Aorta (tissue), 5 donors: ENCODE data around the gene TRPM3. TPM values are rescaled to one million over a fixed set of nuclear protein-coding genes. Genes with fewer than 3 reads are reported as not detected.

Experiments used
- ATAC-seq: fragments of 200-7000 bp; cut with Tn5 transposase; one replicate; pipeline ENCODE4 v1.9.1; 2022; ENCODE audit warnings: moderate library complexity; ENCODE audit not compliant: low FRiP score
- DNase-seq, 2 donors: peaks; one replicate each; pipeline ENCODE4 v3.0.0-alpha.2; 2020
- H3K27ac ChIP-seq, 2 donors: one replicate each; pipeline ENCODE4 v1.5.1; 2013; ENCODE audit warnings: low read length in 2 of 2, mild to moderate bottlenecking in 2 of 2, moderate library complexity in 2 of 2, control low read depth in 1 of 2, inconsistent platforms in 1 of 2, low read depth in 1 of 2
- H3K27me3 ChIP-seq, 2 donors: one replicate each; pipeline ENCODE4 v1.6.1; 2013; ENCODE audit warnings: control low read depth in 1 of 2, low read length in 1 of 2, mild to moderate bottlenecking in 1 of 2, moderate library complexity in 1 of 2; ENCODE audit not compliant: insufficient read depth in 2 of 2, control insufficient read depth in 1 of 2
- H3K36me3 ChIP-seq, 2 donors: one replicate each; pipeline ENCODE4 v1.6.1; 2013; ENCODE audit warnings: control low read depth in 1 of 2, low read length in 1 of 2, mild to moderate bottlenecking in 1 of 2; ENCODE audit not compliant: insufficient read depth in 2 of 2, control insufficient read depth in 1 of 2
- H3K4me1 ChIP-seq, 2 donors: one replicate each; pipeline ENCODE4 v1.6.1; 2013; ENCODE audit warnings: low read length in 2 of 2, control low read depth in 1 of 2, mild to moderate bottlenecking in 1 of 2, moderate library complexity in 1 of 2; ENCODE audit not compliant: insufficient read depth in 2 of 2, control insufficient read depth in 1 of 2
- H3K4me3 ChIP-seq, 2 donors: one replicate each; pipeline ENCODE4 v1.5.1; 2013; ENCODE audit warnings: low read length in 2 of 2, control low read depth in 1 of 2, mild to moderate bottlenecking in 1 of 2
- H3K9me3 ChIP-seq: one replicate; pipeline ENCODE4 v1.6.1; 2013; ENCODE audit warnings: mild to moderate bottlenecking, low read length; ENCODE audit not compliant: control insufficient read depth
- WGBS, 2 donors: extraction: QIAGEN DNeasy Blood & Tissue Kit; methylation state at CpG; one replicate each; pipeline ENCODE4 v1.1.7; 2013; 5-methylcytosine and 5-hydroxymethylcytosine counted together
- intact Hi-C, 2 donors: fragments of 100-400 bp; cut with DNase I; formaldehyde crosslinking; loops; one replicate each; pipeline versions ENCODE4 v1.14.2 to v1.15.0; 2022
- polyA plus RNA-seq, 2 donors: library from polyadenylated mRNA; stranded (reverse); fragments of 200-250 nt; gene quantifications; one replicate each; pipeline ENCODE4 v1.2.3, GENCODE V29; 2013
- total RNA-seq, 2 donors: library from RNA; stranded (reverse); fragmentation: NEBNext Ultra II Directional; extraction: Animal tissue kit (Norgen Biotek cat#: 25700); gene quantifications; one replicate each; pipeline ENCODE4 v1.2.1, GENCODE V29; 2021
- donor health status: healthy with polysubstance abuse.
- donor health status: Bipolar disorder and iron deficiency.
- donor health status: DM: no; HTN: no; CAD: no.
- donor health status: DM: no; HTN: no; CAD: no.
- donor health status: DM: yes; HTN: yes; CAD: no.

The TRPM3 gene
- total and polyA plus RNA-seq, 4 donors, result 0.13 to 5.7 (median 1.7) TPM

DNA sequence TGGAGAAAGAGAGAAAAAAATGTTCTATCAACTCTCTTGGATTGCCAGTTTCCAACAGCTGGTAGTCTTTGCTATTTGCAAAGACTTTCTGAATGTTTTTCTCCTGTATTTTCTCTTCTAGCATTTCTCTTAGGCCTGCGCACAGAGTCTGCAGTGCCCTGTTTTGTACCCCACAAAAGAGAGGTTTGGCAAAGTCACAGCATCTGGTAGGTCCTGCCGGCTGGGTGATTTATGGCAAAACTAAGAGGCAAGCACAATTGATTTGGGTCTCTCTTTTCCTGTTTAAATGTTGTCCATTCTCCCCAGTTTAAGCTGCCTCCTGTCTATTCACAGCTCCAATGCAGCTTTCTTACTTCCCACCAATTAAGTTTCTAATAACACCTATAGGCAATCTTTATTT, 193.9 kb downstream of the TRPM3 start:
- no peak for ATAC-seq
- Histone ChIP-seq H3K27me3 (no peaks in the 10 kb centered on the region), H3K4me3 (no peak overlapping the region), H3K36me3 (no peaks in the 10 kb centered on the region), H3K9me3 (no peaks in the 10 kb centered on the region), H3K27ac (no peak overlapping the region), H3K4me1 (peaks cover 0 to 2% of the 10 kb centered on the region in 2 donors)
- DNase-seq, result no peak
- WGBS, 2 donors, result 58 to 74% methylated on average over 2 of the region's 2 CpGs
- intact Hi-C loops, result loop anchor here (2.0 to 5.0 kb wide), 2 partner anchors 285 to 320 kb away; no protein-coding TSS in a partner anchor

DNA sequence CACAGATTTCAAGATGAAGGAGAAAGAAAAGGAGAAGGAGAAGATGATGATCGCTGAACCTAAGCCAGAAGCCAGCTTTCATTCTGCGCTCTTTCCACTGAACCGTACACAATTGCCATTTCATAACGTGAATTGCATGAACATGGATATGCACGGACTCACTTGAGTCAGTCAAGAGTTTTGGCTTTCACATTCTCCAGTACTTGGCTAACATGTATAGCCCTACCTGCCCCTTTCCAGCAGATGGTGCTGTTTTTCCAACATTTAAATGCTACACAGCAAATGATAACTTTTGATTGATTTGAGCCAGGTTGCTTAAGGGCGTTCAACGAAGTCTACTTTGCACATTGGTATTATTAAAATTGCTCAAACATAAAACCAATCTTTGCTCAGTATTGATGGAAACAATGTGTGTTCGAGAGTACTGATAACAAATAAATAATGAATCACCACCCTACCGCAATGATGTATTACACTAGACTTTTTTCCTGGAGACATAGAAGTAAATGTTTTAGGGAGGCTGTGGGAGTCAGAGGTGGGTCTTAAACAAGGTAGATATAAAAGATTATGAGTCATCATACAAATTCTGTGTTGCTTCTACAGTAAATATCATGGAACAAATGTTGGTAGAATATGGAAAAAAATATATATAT, 196.4 kb downstream of the TRPM3 start:
- 1% methylated on average over 9 of the region's 9 CpGs for WGBS, 2 donors
- H3K9me3 ChIP-seq, result no peaks in the 10 kb centered on the region
- H3K4me1 ChIP-seq, result peaks cover 0 to 2% of the 10 kb centered on the region in 2 donors
- H3K27me3 ChIP-seq, result no peaks in the 10 kb centered on the region
- ATAC-seq (peak; percentile 94), DNase-seq (no peak)
- peak overlapping the region; percentile 40 to 76 for H3K4me3 ChIP-seq
- intact Hi-C loops, result loop anchor here (2.0 to 5.0 kb wide), 2 partner anchors 76 to 322 kb away; no protein-coding TSS in a partner anchor
- peak overlapping the region; percentile 88 to 90 for H3K27ac ChIP-seq
- H3K36me3 ChIP-seq, result no peaks in the 10 kb centered on the region

DNA sequence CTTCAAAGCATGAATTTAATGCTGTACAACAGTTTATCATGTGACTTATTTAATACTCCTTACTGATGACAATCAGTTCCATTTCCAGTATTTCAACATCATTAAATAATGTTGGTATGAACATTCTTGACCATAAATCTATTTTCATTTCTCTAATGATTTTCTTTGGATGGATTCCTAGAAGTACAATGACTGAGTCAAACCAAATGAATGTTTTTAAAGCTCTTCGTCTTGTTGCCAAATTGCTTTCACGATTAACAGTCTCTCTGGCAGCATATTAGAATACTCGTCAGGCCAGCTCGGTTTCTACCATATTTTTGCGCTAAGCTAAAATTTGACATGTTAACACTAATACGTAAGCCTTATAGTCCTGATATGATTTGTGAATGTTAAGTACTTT, 197.0 kb downstream of the TRPM3 start:
- Histone ChIP-seq H3K36me3 (no peaks in the 10 kb centered on the region), H3K4me3 (peak overlapping the region; percentile 40 to 76), H3K27me3 (no peaks in the 10 kb centered on the region), H3K9me3 (no peaks in the 10 kb centered on the region), H3K4me1 (peaks cover 0 to 2% of the 10 kb centered on the region in 2 donors), H3K27ac (peak overlapping the region in 1 of 2 donors; percentile 90)
- DNase-seq, result no peak
- ATAC-seq, result peak; percentile 78
- 0 to 8% methylated on average over 6 of the region's 6 CpGs for WGBS, 2 donors
- intact Hi-C loops, result loop anchor here in 1 of 2 donors (2.0 kb wide), 1 partner anchor 76 kb away; no protein-coding TSS in a partner anchor

DNA sequence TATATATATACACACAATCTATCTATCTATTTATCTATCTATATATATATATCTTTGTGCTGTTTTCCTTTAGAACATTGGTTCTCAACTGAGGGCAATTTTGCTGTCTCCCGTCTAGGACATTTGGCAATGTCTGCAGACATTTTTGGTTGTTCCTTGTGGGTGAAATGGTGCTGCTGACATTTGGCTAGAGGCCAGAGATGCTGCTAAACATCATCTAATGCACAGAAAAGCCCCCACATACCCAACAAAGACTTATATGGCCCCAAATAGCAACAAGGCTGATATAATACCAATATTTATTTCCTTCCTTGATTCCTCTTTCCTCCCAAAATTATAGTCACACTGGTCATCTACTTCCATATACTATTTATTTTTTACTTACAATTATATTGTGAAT, 197.5 kb downstream of the TRPM3 start:
- H3K9me3 ChIP-seq, result no peaks in the 10 kb centered on the region
- 0 to 5% methylated on average over 1 of the region's 1 CpG for WGBS, 2 donors
- H3K36me3 ChIP-seq, result no peaks in the 10 kb centered on the region
- no peaks in the 10 kb centered on the region for H3K27me3 ChIP-seq
- no peak for ATAC-seq
- intact Hi-C loops, result loop anchor here in 1 of 2 donors (2.0 kb wide), 1 partner anchor 77 kb away; no protein-coding TSS in a partner anchor
- H3K4me3 ChIP-seq, result no peak overlapping the region
- H3K4me1 ChIP-seq, result peaks cover 0 to 2% of the 10 kb centered on the region in 2 donors
- DNase-seq, result no peak
- peak overlapping the region in 1 of 2 donors; percentile 75 for H3K27ac ChIP-seq

DNA sequence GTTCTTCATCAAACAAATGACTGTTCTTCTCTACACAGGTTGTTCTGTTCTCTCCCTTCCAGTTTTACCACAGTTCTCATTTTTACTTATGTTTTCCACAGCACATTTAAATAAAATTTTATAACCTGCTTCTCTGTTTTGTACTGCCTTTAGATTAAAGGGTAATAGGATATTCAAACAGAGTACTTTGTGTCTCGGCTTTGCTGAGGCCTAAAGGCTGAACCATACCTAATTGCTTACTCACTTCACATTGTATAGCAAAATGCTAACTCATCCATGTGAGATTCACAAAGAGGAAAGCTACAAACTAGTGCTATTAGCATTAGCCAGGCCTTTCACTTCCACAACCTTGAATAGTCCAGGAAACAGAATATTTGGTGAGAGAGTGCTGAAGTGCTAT, 200.3 kb downstream of the TRPM3 start:
- 93 to 97% methylated on average over 1 of the region's 1 CpG for WGBS, 2 donors
- DNase-seq (no peak), ATAC-seq (no peak)
- Histone ChIP-seq H3K4me3 (no peak overlapping the region), H3K27me3 (no peaks in the 10 kb centered on the region), H3K36me3 (no peaks in the 10 kb centered on the region), H3K4me1 (peaks cover 0 to 2% of the 10 kb centered on the region in 2 donors), H3K27ac (no peak overlapping the region), H3K9me3 (no peaks in the 10 kb centered on the region)
- intact Hi-C loops, result no loop called here

DNA sequence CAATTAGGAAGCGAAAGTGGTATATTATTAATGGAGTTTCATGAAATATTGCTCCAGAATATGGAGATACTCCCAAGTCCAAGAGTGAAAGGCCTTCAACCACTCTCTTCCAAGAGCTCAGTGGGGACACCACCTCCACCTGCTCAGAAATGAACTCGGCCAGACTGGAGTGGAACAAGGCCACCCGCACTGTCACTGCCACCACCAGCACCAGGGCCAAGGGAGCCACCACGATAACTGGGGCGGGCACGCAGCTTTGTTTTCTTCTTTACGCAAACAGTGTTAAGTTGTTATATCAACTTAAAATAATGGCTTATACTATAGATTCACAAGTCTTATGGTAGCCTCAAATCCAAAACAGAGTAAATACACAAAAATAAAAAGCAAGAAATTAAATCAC, 204.1 kb downstream of the TRPM3 start:
- no peak for DNase-seq
- WGBS, 2 donors, result 96 to 97% methylated on average over 7 of the region's 7 CpGs
- Histone ChIP-seq H3K27ac (no peak overlapping the region), H3K36me3 (no peaks in the 10 kb centered on the region), H3K4me1 (no peaks in the 10 kb centered on the region), H3K27me3 (no peaks in the 10 kb centered on the region), H3K4me3 (no peak overlapping the region), H3K9me3 (peaks cover 2% of the 10 kb centered on the region)
- intact Hi-C loops, result no loop called here
- ATAC-seq, result no peak

DNA sequence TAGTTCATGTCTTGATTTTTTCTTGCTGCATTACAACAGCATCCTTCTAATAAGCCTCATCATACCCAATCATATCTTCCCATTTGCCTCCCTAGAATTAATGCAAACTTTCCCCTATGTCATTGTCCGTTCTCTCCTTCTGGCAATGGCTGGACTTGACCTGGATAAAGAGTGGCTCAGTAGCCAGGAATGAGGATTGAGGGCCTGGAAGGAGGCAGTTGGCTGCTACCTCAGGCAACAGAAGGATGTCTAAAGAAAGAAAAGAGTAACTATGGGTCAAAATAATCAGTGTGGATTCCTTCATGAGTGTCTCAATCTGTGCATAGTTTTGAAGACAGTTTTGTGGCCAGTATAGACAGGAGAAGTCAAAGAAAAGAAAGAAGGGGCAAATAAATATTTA, 209.6 kb downstream of the TRPM3 start:
- WGBS, 2 donors, result 71% methylated on average over 1 of the region's 1 CpG
- ATAC-seq, result no peak
- intact Hi-C loops, result no loop called here

DNA sequence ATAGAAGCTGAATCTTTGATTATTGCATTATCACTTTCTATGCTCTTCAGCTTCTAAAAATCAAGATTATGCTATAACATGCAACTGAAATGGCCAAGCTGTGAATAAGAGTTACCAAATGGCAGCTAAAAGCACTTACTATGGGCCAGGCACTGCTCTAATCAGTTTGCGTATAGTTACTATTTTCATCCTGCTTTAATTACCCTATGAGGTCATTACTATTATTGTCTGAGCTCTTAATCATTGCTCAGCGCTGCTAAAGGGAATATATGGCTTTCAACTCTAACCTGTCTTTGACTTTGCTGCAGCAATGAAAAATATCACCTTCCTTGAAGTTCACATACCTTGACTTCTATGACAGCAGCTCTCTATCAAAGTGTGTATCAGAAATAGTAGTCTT, 210.8 kb downstream of the TRPM3 start:
- intact Hi-C loops, result no loop called here
- Histone ChIP-seq H3K4me1 (no peaks in the 10 kb centered on the region), H3K27ac (no peak overlapping the region), H3K36me3 (no peaks in the 10 kb centered on the region), H3K9me3 (peaks cover 2% of the 10 kb centered on the region), H3K27me3 (no peaks in the 10 kb centered on the region), H3K4me3 (no peak overlapping the region)
- ATAC-seq, result no peak
- DNase-seq, result no peak
- WGBS, 2 donors, result 67 to 70% methylated on average over 2 of the region's 2 CpGs

More for the DNA sequence above, 209.6 kb downstream of the TRPM3 start:
- no peaks in the 10 kb centered on the region for H3K27me3 ChIP-seq
- H3K27ac ChIP-seq, result no peak overlapping the region
- no peak overlapping the region for H3K4me3 ChIP-seq
- H3K4me1 ChIP-seq, result no peaks in the 10 kb centered on the region
- H3K9me3 ChIP-seq, result peaks cover 2% of the 10 kb centered on the region
- no peaks in the 10 kb centered on the region for H3K36me3 ChIP-seq
- no peak for DNase-seq

DNA sequence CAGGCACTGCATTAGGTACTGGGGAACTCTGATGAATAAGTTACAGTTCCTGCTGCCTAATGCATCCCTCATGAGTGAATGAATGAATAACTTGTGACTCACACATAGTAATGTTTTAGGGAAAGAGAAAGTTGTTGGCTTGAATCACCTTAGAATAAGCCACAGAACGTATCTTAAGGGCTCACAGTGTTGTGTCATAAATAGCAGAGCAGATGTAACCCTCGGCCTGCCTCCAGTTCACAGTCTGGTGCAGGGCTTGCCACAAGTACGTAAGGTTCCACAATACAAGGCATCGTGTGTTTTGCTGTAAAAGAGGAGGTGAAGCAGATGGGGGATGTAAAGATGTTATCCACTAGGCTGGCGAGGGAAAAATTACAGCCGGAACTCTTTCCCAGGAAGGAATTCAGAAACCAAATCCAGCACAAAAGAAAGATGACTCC, 218.7 kb downstream of the TRPM3 start:
- DNase-seq, result peak in 1 of 2 donors; percentile 51
- H3K4me3 ChIP-seq, result peak overlapping the region; percentile 0 to 26
- H3K27ac ChIP-seq, result no peak overlapping the region

More for the DNA sequence above, 218.7 kb downstream of the TRPM3 start:
- H3K36me3 ChIP-seq, result no peaks in the 10 kb centered on the region
- ATAC-seq, result peak; percentile 36
- intact Hi-C loops, result loop anchor here in 1 of 2 donors (5.0 kb wide), 1 partner anchor 35 kb away; no protein-coding TSS in a partner anchor
- H3K27me3 ChIP-seq, result no peaks in the 10 kb centered on the region
- WGBS, 2 donors, result 26 to 27% methylated on average over 6 of the region's 6 CpGs
- H3K9me3 ChIP-seq, result no peaks in the 10 kb centered on the region
- peaks cover 0 to 4% of the 10 kb centered on the region in 2 donors for H3K4me1 ChIP-seq
